Endothelial cell (in vitro differentiated cells): ENCODE measurements around the gene WDR7. TPM values are rescaled to one million over a fixed set of nuclear protein-coding genes. Genes with fewer than 3 reads are reported as not detected.
A peak's percentile ranks its signal among the peaks of the same experiment; 100 is the strongest.

ENCODE experiments used
- DNase-seq: peaks from one replicate; pipeline ENCODE4 v3.0.0; 2021; ENCODE audit warnings: low spot score
- H3K27ac Mint-ChIP-seq: one replicate; pipeline ENCODE4 v1.8.0; 2021; ENCODE audit warnings: mixed read lengths, inconsistent platforms; ENCODE audit not compliant: unreplicated experiment
- H3K27me3 Mint-ChIP-seq: one replicate; pipeline ENCODE4 v1.8.0; 2021; ENCODE audit warnings: mild to moderate bottlenecking, moderate library complexity, mixed read lengths, inconsistent platforms; ENCODE audit not compliant: unreplicated experiment
- H3K36me3 Mint-ChIP-seq: one replicate; pipeline ENCODE4 v1.8.0; 2021; ENCODE audit warnings: mild to moderate bottlenecking, low read depth, mixed read lengths, inconsistent platforms; ENCODE audit not compliant: unreplicated experiment
- H3K4me1 Mint-ChIP-seq: one replicate; pipeline ENCODE4 v1.8.0; 2021; ENCODE audit warnings: mild to moderate bottlenecking, mixed read lengths, inconsistent platforms; ENCODE audit not compliant: unreplicated experiment
- H3K4me3 Mint-ChIP-seq: one replicate; pipeline ENCODE4 v1.8.0; 2021; ENCODE audit warnings: mild to moderate bottlenecking, mixed read lengths, inconsistent platforms; ENCODE audit not compliant: unreplicated experiment
- H3K9me3 Mint-ChIP-seq: one replicate; pipeline ENCODE4 v1.8.0; 2021; ENCODE audit warnings: mixed read lengths, inconsistent platforms; ENCODE audit not compliant: unreplicated experiment
- total RNA-seq: library from RNA; stranded (reverse); fragmentation: NEBNext Ultra II Directional; extraction: Animal tissue kit (Norgen Biotek cat#: 25700); gene quantifications from one replicate; pipeline ENCODE4 v1.2.1, GENCODE V29; 2021; ENCODE audit not compliant: unreplicated experiment
- TF ChIP-seq, protein P1 (sequence below): fragments of 200-600 bp; sonication (generic); IDR thresholded peaks from one replicate; pipeline ENCODE4 v1.5.0; 2021; ENCODE audit warnings: antibody characterized with exemption; ENCODE audit not compliant: unreplicated experiment

WDR7 gene
- total RNA-seq, 1 donor from 2014 or later, result 42.0 TPM

DNA sequence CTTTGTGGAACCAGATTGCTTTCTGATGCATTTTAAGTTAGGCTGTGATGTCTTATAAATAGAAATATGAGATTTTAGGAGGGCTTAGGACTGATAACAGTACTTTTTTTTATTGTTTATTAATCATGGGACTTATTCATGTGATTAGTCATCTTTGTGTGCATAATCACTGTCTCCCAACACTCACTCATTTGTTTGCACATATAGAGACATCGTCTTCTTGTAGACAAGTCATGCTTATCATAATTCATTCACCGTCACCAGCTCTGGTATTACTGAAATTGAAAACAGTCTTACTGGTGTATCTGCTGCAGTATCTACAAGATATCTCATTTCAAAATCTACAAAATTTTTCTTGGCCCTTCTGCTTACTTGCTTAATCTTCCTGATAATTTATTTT lies 45.8 kb downstream of the WDR7 start:
- Mint-ChIP-seq H3K4me3 (no peak overlapping the region), H3K36me3 (no peaks in the 10 kb centered on the region), H3K9me3 (no peaks in the 10 kb centered on the region), H3K27me3 (no peaks in the 10 kb centered on the region), H3K4me1 (no peaks in the 10 kb centered on the region), H3K27ac (no peak overlapping the region)
- no peak for DNase-seq
- TF ChIP-seq, protein P1, sequence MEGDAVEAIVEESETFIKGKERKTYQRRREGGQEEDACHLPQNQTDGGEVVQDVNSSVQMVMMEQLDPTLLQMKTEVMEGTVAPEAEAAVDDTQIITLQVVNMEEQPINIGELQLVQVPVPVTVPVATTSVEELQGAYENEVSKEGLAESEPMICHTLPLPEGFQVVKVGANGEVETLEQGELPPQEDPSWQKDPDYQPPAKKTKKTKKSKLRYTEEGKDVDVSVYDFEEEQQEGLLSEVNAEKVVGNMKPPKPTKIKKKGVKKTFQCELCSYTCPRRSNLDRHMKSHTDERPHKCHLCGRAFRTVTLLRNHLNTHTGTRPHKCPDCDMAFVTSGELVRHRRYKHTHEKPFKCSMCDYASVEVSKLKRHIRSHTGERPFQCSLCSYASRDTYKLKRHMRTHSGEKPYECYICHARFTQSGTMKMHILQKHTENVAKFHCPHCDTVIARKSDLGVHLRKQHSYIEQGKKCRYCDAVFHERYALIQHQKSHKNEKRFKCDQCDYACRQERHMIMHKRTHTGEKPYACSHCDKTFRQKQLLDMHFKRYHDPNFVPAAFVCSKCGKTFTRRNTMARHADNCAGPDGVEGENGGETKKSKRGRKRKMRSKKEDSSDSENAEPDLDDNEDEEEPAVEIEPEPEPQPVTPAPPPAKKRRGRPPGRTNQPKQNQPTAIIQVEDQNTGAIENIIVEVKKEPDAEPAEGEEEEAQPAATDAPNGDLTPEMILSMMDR, result no peak

DNA sequence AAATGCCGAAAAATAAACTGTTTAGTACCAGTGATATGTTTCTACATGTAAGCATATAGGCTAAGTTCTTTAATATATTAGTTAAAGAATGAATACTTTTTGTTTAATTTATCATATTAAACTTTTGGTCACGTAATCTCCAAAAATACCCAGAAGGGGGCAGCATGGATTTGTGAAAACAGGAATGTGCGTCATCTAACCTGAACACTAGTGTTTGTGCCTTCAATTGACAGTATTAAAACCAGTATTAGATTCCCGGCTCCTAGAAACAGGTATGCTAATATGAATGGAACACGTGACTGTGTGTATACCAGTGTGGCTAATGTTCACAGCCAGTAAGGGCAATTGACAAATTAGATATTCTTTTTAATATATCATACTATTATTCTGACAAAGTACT lies 51.8 kb downstream of the WDR7 start:
- peak; percentile 39 for DNase-seq
- Mint-ChIP-seq H3K27me3 (no peaks in the 10 kb centered on the region), H3K27ac (no peak overlapping the region), H3K36me3 (no peaks in the 10 kb centered on the region), H3K9me3 (no peaks in the 10 kb centered on the region), H3K4me3 (no peak overlapping the region), H3K4me1 (no peaks in the 10 kb centered on the region)
- TF ChIP-seq, protein P1, result peak; percentile 78

DNA sequence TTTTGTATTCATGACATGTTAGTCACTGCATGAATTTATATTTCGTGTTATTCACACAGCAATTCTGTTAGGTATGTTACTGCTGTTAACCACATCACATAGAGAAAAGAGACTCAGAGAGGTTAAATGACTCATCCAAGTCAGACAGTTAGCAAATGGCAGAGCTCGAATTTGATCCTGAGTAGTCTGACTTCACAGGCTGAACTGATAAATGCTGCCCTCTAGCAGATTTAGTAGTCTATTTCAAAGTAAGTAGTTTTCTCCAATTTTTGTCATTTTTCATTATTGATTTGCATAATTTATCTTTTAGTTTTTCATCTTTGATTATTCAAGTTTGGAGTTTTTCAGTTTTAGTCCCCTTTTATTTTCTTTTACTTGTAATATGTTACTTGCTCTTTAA lies 58.3 kb downstream of the WDR7 start:
- H3K4me1 Mint-ChIP-seq, result no peaks in the 10 kb centered on the region
- DNase-seq, result no peak
- H3K4me3 Mint-ChIP-seq, result no peak overlapping the region
- H3K36me3 Mint-ChIP-seq, result no peaks in the 10 kb centered on the region
- no peaks in the 10 kb centered on the region for H3K27me3 Mint-ChIP-seq
- H3K27ac Mint-ChIP-seq, result no peak overlapping the region
- TF ChIP-seq, protein P1, result no peak
- H3K9me3 Mint-ChIP-seq, result no peaks in the 10 kb centered on the region

DNA sequence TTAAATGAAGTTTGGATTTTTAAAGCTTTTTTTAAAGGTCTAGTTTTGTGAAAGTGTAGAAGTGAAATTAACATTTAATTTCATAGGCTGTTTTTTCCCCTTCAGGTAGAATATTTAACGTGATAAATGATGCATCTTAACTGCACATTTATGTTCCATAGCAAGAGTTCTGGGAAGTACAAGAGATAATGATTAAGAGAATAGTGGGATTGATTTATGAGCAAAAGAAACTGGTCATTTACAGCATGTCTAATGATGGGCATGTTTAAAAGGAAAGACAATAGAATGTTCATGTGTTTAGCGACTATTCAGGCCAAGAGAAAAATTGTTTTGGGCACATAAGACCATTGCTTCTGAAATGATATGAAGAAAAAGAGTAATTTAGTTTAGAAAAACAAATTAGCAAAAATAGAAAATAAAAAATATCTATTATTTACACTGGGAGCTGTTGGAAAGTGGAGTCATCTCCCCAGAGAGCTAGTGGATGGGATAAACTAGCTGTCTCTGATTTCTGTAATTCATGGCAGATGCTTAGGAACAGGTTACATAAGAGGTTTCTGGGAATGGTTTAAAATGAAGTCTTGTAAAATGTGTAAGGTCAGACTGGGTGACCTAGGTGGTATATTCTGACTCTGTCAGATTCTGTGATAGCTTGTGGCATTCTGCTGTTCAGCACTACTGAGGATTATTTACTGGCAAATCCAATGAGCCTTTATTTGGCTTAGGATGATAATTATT lies 60.7 kb downstream of the WDR7 start:
- H3K4me1 Mint-ChIP-seq, result no peaks in the 10 kb centered on the region

DNA sequence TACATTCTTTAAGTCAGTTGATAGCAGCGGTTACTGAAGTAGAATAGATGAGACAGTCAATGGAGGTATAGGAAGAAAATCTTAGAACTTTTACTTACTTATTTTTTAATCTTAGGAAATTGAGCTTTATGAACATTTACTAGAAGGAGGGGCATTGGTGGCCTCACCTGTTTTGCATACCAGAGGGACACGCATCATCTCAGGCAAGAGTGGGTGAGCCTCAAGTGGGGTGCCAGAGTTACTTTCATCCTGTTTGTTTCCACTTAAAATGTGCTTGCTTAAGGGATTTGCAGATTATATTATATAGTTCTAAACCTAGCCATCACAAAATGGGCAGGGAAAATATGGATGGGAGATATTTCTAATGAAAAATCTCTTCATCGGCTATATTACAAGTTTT lies 61.6 kb downstream of the WDR7 start:
- Mint-ChIP-seq H3K4me1 (no peaks in the 10 kb centered on the region), H3K36me3 (no peaks in the 10 kb centered on the region), H3K27me3 (no peaks in the 10 kb centered on the region), H3K4me3 (no peak overlapping the region), H3K27ac (no peak overlapping the region), H3K9me3 (no peaks in the 10 kb centered on the region)
- no peak for DNase-seq
- TF ChIP-seq, protein P1, result no peak

More for the DNA sequence above, 60.7 kb downstream of the WDR7 start:
- H3K9me3 Mint-ChIP-seq, result no peaks in the 10 kb centered on the region
- no peak overlapping the region for H3K27ac Mint-ChIP-seq
- TF ChIP-seq, protein P1, result no peak
- no peak for DNase-seq
- H3K36me3 Mint-ChIP-seq, result no peaks in the 10 kb centered on the region
- no peak overlapping the region for H3K4me3 Mint-ChIP-seq
- no peaks in the 10 kb centered on the region for H3K27me3 Mint-ChIP-seq
